ENCODE data around the gene ZNF568.

ZNF568 gene

GRCh38 chr19:37007587-37008220, 91.6 kb downstream of the ZNF568 start:
- DNase-seq = no peak

GRCh38 chr19:37009871-37010270, 93.7 kb downstream of the ZNF568 start:
- no peak for DNase-seq

DNA sequence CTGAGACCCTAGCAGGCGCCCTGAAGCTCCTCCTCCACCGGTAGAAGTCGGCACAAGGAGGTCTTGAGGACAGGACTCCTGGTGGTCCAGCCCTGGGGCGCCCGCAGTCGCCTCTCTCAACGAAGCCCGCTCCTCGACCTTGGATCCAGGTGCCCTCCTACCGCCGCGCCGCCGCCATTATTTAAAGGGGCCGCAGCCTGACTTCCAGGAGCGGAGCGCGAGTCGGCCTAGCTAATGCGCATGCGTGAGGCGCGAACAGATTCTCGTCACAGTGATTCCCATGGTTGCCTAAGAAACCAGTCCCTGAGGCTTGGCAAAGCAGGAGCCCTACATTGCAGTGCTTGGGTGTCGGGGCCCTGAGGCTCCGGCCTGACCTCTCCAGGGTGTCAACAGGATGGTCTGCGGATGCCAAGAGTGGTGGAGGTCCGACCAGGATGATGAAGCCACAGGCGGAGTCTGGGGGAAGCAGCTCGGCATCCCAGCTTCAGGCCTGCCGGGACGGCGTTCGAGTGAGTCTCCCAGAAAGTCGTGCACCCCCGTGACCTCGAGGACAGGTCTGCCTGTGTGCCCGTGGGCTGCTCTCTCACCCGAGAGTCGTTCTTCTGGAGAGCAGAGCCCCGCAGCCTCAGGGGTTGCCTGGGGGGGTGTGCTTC, 96.1 kb downstream of the ZNF568 start:
- DNase-seq = no peak

GRCh38 chr19:37014456-37014855, 98.3 kb downstream of the ZNF568 start:
- no peak for DNase-seq

DNA sequence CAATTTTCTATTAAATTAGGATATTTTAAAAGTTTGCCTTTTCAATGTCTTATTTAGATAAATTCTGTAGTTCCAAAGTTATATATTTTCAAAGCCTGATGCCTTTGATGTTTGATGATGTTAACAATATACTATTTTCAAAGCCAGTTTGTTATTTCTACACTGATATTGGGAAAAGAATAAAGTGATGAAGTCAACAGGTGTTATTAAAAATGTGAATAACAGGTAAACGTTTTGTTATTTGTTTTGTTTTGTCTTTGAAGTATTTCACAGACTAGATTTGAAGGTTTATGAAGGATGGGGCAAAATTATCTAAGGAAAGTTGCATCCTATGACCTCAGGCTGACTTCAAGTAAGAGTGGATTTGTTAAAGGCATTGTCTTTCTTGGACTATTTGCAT, 129.0 kb downstream of the ZNF568 start:
- DNase-seq = no peak
